Stimulated activated CD4-positive, alpha-beta T cell treated with anti-CD3 and anti-CD28 coated beads, Interleukin-1b, Interleukin-23, amount 100 ng/mL, for 24 hours (primary cell): ENCODE measurements around the gene AIF1L.

Source experiments
- DNase-seq, 4 experiments: peaks; one replicate each; pipeline ENCODE4 v3.0.0-alpha.2; 2020; ENCODE audit warnings: low read depth in 4 of 4, low spot score in 1 of 4

The AIF1L gene

DNA sequence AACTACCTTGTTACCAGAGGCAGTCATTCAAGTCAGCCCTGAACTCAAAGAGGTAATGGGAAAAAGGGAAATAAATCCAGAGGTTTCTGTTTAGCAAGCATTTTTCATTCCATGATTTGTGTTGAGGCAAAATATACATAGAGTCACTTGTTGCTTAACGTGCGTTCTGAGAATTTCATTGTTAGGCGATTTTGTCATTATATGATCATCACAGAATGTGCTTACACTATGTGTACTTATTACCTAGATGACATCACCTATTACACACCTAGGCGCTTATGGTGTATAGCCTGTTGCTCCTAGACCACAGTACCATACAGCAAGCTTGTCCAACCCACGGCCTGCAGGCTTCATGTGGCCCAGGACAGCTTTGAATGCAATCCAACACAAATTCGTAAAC lies 65.3 kb downstream of the AIF1L start:
- no peak for DNase-seq

DNA sequence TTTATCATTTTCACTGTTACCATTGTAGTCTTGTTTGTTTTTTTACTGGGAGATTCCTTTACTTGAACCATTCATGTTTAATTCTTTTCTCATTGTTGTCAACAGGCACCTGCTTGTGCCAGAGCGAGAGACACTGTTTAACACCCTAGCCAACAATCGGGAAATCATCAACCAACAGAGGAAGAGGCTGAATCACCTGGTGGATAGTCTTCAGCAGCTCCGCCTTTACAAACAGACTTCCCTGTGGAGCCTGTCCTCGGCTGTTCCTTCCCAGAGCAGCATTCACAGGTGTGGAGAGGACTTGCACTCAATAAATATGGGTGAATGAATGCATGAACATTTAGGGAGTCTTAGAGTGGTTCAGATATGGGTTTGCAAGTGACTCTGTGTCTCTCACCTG lies 66.6 kb downstream of the AIF1L start:
- no peak for DNase-seq

DNA sequence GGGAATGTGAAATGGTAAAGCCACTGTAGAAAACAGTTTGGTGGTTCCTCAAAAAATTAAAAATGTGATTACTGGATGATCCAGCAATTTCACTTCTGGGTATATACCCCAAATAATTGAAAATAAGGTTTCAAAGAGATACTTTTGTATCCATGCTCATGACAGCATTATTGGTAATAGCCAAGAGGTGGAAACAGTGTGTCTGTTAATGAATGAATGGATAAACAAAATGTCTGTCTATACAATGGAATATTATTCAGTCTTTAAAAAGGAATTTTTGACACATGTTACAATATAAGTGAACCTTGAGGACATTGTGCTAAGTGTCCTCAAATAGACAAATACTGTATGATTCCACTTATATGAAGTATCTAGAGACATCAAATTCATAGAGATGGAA lies 69.2 kb downstream of the AIF1L start:
- no peak for DNase-seq

GRCh38 chr9:131167146-131167692 lies 70.9 kb downstream of the AIF1L start:
- DNase-seq = no peak

DNA sequence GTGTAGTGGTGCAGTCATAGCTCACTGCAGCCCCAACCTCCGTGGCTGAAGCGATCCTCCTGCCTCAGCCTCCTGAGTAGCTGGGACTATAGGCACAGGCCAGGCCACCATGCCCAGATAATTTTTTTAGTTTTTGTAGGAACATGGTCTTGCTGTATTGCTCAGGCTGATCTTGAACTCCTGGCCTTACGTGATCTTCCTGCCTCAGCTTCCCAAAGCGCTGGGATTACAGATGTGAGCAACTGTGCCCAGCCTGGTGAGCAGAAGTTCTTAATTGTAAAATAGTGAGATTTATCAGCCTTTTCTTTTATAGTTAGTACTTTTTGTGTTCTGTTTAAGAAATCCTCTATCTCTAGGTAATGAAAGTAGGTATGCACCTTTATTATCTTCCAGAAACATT lies 71.6 kb downstream of the AIF1L start:
- no peak for DNase-seq

DNA sequence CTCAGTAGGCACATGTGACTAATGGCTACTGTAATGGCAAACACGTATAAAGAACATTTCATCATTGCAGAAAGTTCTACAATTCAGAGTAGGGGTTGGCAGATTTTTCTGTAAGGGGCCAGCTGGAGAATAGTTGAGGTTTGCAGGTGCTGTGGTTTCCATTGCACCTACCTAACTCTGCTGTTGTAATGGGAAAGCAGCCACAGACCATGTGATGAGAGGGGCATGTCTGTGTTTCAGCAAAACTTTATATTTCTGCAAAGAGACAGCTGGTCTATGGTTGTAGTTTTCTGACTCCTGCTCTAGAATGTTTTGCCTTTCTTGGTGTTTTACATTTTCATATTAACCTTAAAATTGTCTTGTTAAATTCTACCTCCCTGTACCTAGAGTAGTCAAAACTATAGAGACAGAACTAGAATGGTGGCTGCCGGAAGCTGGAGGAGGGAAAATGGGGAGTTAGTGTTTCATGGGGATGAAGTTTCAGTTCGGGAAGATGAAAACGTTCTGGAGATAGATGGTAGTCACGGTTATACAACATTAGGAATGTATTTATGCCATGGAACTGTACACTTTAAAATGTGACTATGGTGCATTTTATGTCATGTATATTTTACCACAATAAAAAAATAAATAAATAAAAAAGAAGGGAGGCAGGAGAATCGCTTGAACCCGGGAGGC lies 73.4 kb downstream of the AIF1L start:
- DNase-seq = no peak
